ENCODE results near the gene AP3M1. TPM values are rescaled to one million over a fixed set of nuclear protein-coding genes. Genes with fewer than 3 reads are reported as not detected.

Gene AP3M1
- total RNA-seq, 1 donor from 2014 or later, result 33.7 TPM

DNA sequence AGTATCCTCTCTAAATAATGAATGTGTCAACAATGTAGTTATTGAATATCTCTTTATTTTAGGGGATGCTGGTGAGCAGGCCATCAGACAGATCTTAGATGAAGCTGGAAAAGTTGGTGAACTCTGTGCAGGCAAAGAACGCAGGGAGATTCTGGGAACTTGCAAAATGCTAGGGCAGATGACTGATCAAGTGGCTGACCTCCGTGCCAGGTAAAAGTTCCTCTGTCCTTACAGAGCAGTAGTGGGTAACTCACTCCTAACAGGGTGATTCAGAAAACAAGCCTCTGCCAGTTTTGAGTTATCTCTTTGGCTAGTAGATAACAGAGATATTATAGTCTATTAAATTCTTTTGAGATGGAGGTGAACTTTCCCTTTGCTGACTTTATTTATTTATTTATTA lies 67.3 kb downstream of the AP3M1 start:
- ATAC-seq (no peak), DNase-seq (no peak)
- Histone ChIP-seq H3K27ac (no peak overlapping the region), H3K36me3 (peaks cover 58% of the 10 kb centered on the region), H3K9me3 (no peaks in the 10 kb centered on the region), H3K4me1 (peaks cover 14% of the 10 kb centered on the region), H3K4me3 (no peak overlapping the region), H3K27me3 (ENCODE audit: low read depth) (no peaks in the 10 kb centered on the region)
- TF ChIP-seq, protein P1, sequence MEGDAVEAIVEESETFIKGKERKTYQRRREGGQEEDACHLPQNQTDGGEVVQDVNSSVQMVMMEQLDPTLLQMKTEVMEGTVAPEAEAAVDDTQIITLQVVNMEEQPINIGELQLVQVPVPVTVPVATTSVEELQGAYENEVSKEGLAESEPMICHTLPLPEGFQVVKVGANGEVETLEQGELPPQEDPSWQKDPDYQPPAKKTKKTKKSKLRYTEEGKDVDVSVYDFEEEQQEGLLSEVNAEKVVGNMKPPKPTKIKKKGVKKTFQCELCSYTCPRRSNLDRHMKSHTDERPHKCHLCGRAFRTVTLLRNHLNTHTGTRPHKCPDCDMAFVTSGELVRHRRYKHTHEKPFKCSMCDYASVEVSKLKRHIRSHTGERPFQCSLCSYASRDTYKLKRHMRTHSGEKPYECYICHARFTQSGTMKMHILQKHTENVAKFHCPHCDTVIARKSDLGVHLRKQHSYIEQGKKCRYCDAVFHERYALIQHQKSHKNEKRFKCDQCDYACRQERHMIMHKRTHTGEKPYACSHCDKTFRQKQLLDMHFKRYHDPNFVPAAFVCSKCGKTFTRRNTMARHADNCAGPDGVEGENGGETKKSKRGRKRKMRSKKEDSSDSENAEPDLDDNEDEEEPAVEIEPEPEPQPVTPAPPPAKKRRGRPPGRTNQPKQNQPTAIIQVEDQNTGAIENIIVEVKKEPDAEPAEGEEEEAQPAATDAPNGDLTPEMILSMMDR (IDR thresholded peaks at IDR 0.05), result no peak
- intact Hi-C loops (cut with DNase I), result loop anchor here (10.0 kb wide), 1 partner anchor 199 kb away; no protein-coding TSS in a partner anchor

DNA sequence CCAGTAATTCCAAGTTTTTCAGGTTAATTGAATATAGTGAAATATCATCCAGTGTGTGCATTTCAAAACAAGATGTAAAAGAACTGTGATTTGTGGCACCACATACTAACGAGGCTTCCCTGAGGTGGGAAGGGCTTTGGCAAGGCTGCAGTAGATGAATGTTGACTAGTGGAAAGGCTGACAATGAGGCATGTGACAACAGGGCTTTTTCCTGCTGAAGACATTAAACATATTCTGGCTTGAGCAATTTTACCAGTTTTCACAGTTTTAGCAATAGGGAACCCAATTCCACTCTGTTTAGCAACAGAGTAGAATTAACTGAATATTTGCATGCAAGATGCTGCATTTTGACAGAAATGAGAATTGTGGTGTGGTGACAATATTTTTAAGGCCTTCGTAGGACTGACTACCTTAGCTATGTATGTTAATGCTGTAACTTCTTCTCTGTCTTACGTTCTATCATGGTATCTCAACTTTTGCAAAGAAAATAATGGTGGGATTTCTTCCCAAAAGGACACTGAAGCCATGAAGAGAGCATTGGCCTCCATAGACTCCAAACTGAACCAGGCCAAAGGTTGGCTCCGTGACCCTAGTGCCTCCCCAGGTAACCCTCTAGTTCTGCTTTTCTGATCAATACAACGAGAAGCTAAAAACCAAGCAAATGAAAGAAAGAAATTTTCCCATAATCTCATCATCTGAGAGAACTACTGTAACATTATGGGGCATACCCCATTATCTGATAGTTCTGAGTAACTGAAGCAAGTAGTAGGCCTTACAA lies 68.5 kb downstream of the AP3M1 start:
- intact Hi-C loops (cut with DNase I), result loop anchor here (10.0 kb wide), 1 partner anchor 197 kb away; no protein-coding TSS in a partner anchor
- TF ChIP-seq, protein P1 (IDR thresholded peaks at IDR 0.05), result no peak
- Histone ChIP-seq H3K4me3 (no peak overlapping the region), H3K27me3 (ENCODE audit: low read depth) (no peaks in the 10 kb centered on the region), H3K4me1 (peaks cover 14% of the 10 kb centered on the region), H3K27ac (no peak overlapping the region), H3K9me3 (no peaks in the 10 kb centered on the region), H3K36me3 (peaks cover 51% of the 10 kb centered on the region)
- DNase-seq, result no peak
- no peak for ATAC-seq

DNA sequence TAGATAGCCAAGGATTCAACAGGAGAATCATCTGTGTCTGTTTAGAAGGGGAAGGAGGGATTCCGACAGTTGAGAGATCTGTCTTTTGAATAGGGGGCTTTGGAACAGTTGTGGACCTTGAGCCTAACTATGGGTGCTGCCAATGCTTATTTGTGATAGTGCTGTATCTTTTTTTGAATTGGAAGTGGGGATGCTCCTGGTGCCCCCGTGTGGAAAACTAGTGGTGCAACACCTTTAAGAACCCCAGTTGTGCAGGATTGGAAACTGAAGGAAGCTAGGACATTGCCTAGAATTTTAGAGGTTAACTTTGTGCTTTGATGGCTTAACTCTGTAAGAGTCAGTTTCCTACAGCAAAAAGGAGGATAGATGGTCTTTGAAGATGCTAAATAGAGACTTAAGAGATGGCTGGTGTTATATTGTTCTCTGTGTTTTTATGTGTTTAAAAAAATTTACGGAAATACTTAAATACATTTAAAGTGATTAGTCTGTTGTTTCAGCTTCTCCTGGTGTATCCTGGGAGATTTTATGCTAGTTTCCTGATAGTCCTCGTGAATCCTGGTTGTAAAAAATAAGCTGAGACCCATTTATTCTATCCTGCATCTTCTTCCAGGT lies 69.3 kb downstream of the AP3M1 start:
- ATAC-seq, result peak; percentile 64 to 83
- TF ChIP-seq, protein P1 (IDR thresholded peaks at IDR 0.05), result peak; percentile 75
- Histone ChIP-seq H3K9me3 (no peaks in the 10 kb centered on the region), H3K27ac (no peak overlapping the region), H3K27me3 (ENCODE audit: low read depth) (no peaks in the 10 kb centered on the region), H3K4me3 (no peak overlapping the region), H3K36me3 (peaks cover 44% of the 10 kb centered on the region), H3K4me1 (peaks cover 14% of the 10 kb centered on the region)
- intact Hi-C loops (cut with DNase I), result loop anchor here (10.0 kb wide), 1 partner anchor 196 kb away; no protein-coding TSS in a partner anchor
- no peak for DNase-seq

DNA sequence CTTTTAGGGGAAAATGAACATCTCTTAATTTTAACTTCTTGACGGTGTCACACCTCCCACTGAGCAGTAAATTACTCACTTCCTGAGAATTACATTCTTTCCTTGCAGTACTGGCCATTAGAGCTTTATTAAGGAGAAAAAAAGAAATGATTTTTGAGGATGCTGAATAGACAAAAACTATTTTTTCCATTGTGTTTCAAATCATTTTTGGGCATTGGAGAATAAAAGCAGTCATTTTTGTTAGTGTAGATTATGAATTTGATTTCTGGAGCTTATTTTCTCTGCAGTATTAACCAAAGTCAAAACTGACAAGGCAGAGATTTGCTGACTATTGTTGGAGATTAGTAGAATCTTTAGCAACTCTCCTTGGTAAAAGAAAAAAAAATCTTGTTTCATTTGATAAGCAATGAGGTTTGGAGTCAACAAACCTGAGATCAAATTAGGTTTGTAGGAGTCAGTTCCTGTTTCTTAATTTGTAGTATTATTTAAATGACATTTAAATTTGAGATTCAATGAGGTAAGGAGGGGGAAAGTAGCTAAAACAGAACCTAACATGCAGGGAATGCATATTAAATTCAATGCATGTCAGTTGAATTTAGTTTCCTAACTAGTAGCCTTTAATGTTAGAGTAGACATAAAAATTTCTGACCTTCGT lies 70.6 kb downstream of the AP3M1 start:
- no peak overlapping the region for H3K4me3 ChIP-seq
- no peak overlapping the region for H3K27ac ChIP-seq
- no peaks in the 10 kb centered on the region for H3K9me3 ChIP-seq
- TF ChIP-seq, protein P1 (IDR thresholded peaks at IDR 0.05), result no peak
- H3K36me3 ChIP-seq, result peaks cover 43% of the 10 kb centered on the region
- ATAC-seq (no peak), DNase-seq (no peak)
- no peaks in the 10 kb centered on the region for H3K27me3 ChIP-seq (ENCODE audit: low read depth)
- H3K4me1 ChIP-seq, result peaks cover 14% of the 10 kb centered on the region
- intact Hi-C loops (cut with DNase I), result loop anchor here (10.0 kb wide), 1 partner anchor 195 kb away; no protein-coding TSS in a partner anchor

DNA sequence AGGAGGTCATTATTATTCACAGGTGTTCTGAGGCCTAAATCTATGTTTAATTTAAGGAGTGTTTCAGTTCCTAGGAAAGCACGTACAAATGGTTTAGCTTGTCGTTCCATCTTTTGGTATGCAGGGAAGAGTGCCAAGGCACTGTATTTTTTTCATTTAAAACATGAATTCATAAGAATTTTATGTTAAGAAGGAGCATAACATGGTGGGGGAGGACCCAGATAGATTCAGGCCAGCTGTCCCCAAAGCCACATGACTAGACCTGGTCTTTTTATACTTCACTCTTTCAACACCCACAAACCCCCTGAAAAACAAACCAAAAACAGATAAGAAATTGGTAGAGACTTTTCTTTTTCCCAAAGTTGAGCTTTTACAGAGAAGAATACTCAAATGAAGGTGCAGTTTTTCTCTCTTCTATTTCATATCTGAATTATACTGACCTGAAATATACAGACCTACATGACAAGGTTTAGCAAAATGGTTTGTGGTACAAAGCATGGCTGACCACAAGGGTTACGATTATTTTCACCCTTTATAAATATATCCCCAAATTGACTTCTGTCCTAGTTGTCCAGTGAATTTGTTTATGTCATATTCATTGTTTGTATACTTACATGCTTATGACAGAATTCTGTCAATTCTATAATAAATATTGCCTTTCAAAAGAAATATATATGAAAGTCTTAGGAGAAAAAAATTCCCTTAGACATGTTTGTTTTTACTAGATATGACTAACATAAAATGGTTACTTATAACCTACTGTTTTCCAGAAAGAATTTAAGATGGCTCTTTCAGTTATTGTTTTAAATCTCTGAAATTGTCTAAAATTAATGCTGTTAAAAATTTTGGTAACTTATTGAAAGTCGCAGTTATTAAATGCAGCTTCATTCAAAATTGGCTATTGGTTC lies 71.3 kb downstream of the AP3M1 start:
- no peak for DNase-seq
- Histone ChIP-seq H3K4me3 (no peak overlapping the region), H3K36me3 (peaks cover 43% of the 10 kb centered on the region), H3K4me1 (peaks cover 14% of the 10 kb centered on the region), H3K27ac (no peak overlapping the region), H3K27me3 (ENCODE audit: low read depth) (no peaks in the 10 kb centered on the region), H3K9me3 (no peaks in the 10 kb centered on the region)
- intact Hi-C loops (cut with DNase I), result no loop called here
- TF ChIP-seq, protein P1 (IDR thresholded peaks at IDR 0.05), result no peak
- ATAC-seq, result no peak

All from lower lobe of right lung (tissue), 2 donors.